ENCODE data around the gene GCAT. TPM values are rescaled to one million over a fixed set of nuclear protein-coding genes. Genes with fewer than 3 reads are reported as not detected.
A peak's percentile ranks its signal among the peaks of the same experiment; 100 is the strongest.

GCAT gene
- total RNA-seq, 4 donors from 2014 or later: 8.0 to 21.0 (median 15.7) TPM

DNA sequence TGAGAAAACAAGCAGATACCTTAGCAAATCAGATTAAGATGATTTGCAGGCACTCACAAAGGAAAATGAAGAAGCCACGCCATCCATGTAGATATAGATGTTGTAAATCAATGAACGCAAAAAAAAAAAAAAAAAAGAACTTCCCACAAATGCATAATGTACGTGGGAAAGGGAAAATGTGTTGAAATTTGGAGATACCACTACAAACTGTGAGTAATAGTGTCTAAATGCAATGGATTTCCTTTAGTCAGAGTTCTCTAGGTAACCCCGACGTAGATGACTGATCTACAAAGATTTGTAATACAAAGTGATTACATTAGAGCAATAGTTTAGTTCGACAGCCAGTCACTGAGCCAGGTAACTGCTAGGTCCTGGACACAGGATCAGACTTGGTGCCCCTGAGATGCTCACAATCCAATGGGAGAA is 37.2 kb downstream of the GCAT start:
- Histone ChIP-seq H3K4me3 (peak overlapping the region; percentile 34 to 95), H3K36me3 (peaks cover 0 to 2% of the 10 kb centered on the region in 2 donors), H3K9me3 (no peaks in the 10 kb centered on the region), H3K4me1 (peaks cover 0 to 39% (median 7%) of the 10 kb centered on the region in 3 donors), H3K27ac (peak overlapping the region; percentile 71 to 95 (median 91)), H3K27me3 (no peaks in the 10 kb centered on the region)
- WGBS, 2 donors (ENCODE audit: low coverage in 1 of 2): 88 to 92% methylated on average over 5 to 6 of the region's 6 CpGs
- no peak for ATAC-seq
- TF ChIP-seq POLR2AphosphoS5 (IDR thresholded peaks at IDR 0.05): no peak
- TF ChIP-seq EP300 (IDR thresholded peaks at IDR 0.05): no peak
- TF ChIP-seq, protein P1, sequence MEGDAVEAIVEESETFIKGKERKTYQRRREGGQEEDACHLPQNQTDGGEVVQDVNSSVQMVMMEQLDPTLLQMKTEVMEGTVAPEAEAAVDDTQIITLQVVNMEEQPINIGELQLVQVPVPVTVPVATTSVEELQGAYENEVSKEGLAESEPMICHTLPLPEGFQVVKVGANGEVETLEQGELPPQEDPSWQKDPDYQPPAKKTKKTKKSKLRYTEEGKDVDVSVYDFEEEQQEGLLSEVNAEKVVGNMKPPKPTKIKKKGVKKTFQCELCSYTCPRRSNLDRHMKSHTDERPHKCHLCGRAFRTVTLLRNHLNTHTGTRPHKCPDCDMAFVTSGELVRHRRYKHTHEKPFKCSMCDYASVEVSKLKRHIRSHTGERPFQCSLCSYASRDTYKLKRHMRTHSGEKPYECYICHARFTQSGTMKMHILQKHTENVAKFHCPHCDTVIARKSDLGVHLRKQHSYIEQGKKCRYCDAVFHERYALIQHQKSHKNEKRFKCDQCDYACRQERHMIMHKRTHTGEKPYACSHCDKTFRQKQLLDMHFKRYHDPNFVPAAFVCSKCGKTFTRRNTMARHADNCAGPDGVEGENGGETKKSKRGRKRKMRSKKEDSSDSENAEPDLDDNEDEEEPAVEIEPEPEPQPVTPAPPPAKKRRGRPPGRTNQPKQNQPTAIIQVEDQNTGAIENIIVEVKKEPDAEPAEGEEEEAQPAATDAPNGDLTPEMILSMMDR (IDR thresholded peaks at IDR 0.05): no peak
- TF ChIP-seq POLR2A (IDR thresholded peaks at IDR 0.05): no peak

- no peak for ATAC-seq
- Histone ChIP-seq H3K27ac (no peak overlapping the region), H3K36me3 (peaks cover 0 to 7% of the 10 kb centered on the region in 2 donors), H3K4me1 (peaks cover 0 to 50% (median 13%) of the 10 kb centered on the region in 3 donors), H3K27me3 (no peaks in the 10 kb centered on the region), H3K9me3 (no peaks in the 10 kb centered on the region), H3K4me3 (no peak overlapping the region)
- WGBS, 2 donors (ENCODE audit: low coverage in 1 of 2): 89 to 100% methylated on average over 1 to 2 of the region's 2 CpGs
- TF ChIP-seq POLR2A (IDR thresholded peaks at IDR 0.05): no peak
- TF ChIP-seq, protein P1 (IDR thresholded peaks at IDR 0.05): no peak
- TF ChIP-seq EP300 (IDR thresholded peaks at IDR 0.05): no peak
- no peak for TF ChIP-seq POLR2AphosphoS5 (IDR thresholded peaks at IDR 0.05)
Observed at GRCh38 chr22:37846433-37846832, 38.7 kb downstream of the GCAT start.

GRCh38 chr22:37848587-37849088 is 40.9 kb downstream of the GCAT start:
- H3K27ac ChIP-seq: peak overlapping the region; percentile 57 to 94 (median 88)
- ATAC-seq: no peak
- peaks cover 0 to 28% of the 10 kb centered on the region in 2 donors for H3K36me3 ChIP-seq
- no peaks in the 10 kb centered on the region for H3K9me3 ChIP-seq
- WGBS, 2 donors (ENCODE audit: low coverage in 1 of 2): 30 to 41% methylated on average over 17 to 24 of the region's 27 CpGs
- peak overlapping the region; percentile 65 to 69 for H3K4me3 ChIP-seq
- peaks cover 0 to 48% (median 8%) of the 10 kb centered on the region in 3 donors for H3K4me1 ChIP-seq
- no peaks in the 10 kb centered on the region for H3K27me3 ChIP-seq
- TF ChIP-seq POLR2AphosphoS5 (IDR thresholded peaks at IDR 0.05): no peak
- TF ChIP-seq EP300 (IDR thresholded peaks at IDR 0.05): no peak
- no peak for TF ChIP-seq POLR2A (IDR thresholded peaks at IDR 0.05)
- TF ChIP-seq, protein P1 (IDR thresholded peaks at IDR 0.05): no peak

DNA sequence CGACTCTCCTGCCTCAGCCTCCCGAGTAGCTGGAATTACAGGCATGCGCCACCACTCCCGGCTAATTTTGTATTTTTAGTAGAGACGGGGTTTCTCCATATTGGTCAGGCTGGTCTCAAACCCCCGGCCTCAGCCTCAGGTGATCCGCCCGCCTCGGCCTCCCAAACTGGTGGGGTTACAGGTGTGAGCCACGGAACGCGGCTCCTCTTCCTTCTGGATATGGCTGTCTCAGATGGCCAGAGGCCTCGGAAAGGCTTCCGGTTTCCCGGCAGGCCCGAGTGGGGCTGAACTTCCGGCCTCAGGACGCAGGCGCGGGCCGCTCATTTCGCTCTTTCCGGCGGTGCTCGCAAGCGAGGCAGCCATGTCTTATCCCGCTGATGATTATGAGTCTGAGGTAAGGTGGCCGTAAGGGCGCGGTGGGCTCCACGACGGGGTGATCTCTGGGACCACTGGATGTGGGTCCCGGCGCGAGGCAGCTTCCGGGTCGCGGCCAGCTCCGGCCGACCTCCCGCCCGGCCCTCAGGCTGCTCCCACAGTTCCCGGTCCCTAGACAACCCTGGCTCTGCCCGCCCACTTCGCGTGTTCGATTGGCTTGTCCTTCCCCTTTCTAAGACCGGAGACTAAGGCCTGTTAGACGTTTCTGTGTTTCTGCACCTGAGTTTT is 41.5 kb downstream of the GCAT start, which contains the start of gene EIF3L:
Gene EIF3L (plus strand): TSS at position 331 of the 663 bp plus-strand sequence. CDS start 31 bp downstream, at position 362.
- TF ChIP-seq POLR2AphosphoS5 (IDR thresholded peaks at IDR 0.05) (peak; percentile 77), EP300 (IDR thresholded peaks at IDR 0.05) (no peak), POLR2A (IDR thresholded peaks at IDR 0.05) (peak in 1 of 2 donors; percentile 77)
- TF ChIP-seq, protein P1 (IDR thresholded peaks at IDR 0.05): no peak
- H3K36me3 ChIP-seq: peaks cover 0 to 33% of the 10 kb centered on the region in 2 donors
- peaks cover 0 to 52% (median 8%) of the 10 kb centered on the region in 3 donors for H3K4me1 ChIP-seq
- peak within 1 kb of the TSS; percentile 65 to 69 for H3K4me3 ChIP-seq
- peak; percentile 79 for ATAC-seq
- H3K27ac ChIP-seq: peak within 1 kb of the TSS; percentile 57 to 94 (median 88)
- WGBS, 2 donors (ENCODE audit: low coverage in 1 of 2): 0% methylated on average over 5 to 13 of the region's 49 CpGs
- H3K27me3 ChIP-seq: no peaks in the 10 kb centered on the region
- no peaks in the 10 kb centered on the region for H3K9me3 ChIP-seq
